ENCODE results near the gene ASPRV1. TPM values are rescaled to one million over a fixed set of nuclear protein-coding genes. Genes with fewer than 3 reads are reported as not detected.

The ASPRV1 gene
- total RNA-seq, 5 donors from 2014 or later (not counting 1 experiment from before 2014, with no cell fraction given), result 1.2 to 2.1 (median 1.8) TPM

DNA sequence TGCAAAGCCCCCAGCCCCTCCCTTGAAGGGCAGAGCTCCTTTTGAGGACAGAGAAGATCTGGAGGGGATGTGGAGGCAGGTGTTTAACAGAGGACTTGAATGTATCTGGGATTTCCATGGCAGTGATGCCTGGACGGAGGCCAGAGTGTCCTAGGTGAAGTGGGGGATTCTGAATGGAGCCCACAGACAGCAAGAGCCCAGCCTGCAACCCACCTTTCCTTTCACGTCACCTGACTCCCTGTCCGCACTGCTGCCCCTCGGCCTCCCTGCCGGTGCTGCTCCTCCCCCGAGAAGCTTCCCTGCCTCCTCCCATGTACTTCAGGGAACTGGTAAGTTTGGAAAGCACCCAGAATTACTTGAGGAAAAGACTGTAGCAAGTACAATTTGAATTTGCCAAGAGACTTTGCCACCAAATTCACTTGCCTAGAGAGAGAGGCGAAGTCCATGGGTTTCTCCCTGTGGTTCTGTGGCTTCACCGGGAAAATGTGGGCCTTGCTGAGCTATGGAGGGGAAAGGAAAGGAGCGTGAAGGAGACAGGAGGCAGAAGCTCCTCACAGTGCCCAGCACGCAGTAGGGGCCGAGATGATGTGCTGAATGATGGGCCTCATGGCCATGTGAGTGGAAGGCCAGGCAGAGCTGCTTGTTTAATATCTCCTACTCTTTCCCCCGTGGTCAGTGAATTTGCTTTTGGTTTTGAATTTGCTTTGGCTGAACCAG is 13.9 kb upstream of the ASPRV1 start:
- DNase-seq, result no peak
- no peaks in the 10 kb centered on the region for H3K9me3 Mint-ChIP-seq
- H3K4me1 ChIP-seq (ENCODE audit: control insufficient read depth in 1 of 2, extremely low read depth in 1 of 2, insufficient read depth in 2 of 2, low read length in 2 of 2), result peaks cover 0 to 9% of the 10 kb centered on the region in 2 experiments
- H3K36me3 ChIP-seq (ENCODE audit: control insufficient read depth in 2 of 2, extremely low read depth in 1 of 2, insufficient read depth in 1 of 2, low read length in 1 of 2), result no peaks in the 10 kb centered on the region
- no peaks in the 10 kb centered on the region for H3K27me3 Mint-ChIP-seq
- H3K27ac Mint-ChIP-seq, result no peak overlapping the region
- POLR2A ChIA-PET, result interaction anchor here in 1 of 2 donors (0.5 kb wide), 1 partner anchor 232 kb away, joined by 3 read pairs; no protein-coding TSS in a partner anchor
- peaks cover 13 to 20% (median 14%) of the 10 kb centered on the region in 3 donors for H3K4me1 Mint-ChIP-seq
- H3K9me3 ChIP-seq, result no peaks in the 10 kb centered on the region
- peak overlapping the region in 1 of 3 donors; percentile 24 for H3K4me3 Mint-ChIP-seq
- peaks cover 3% of the 10 kb centered on the region for H3K36me3 Mint-ChIP-seq
- no peak overlapping the region for H3K27ac ChIP-seq (ENCODE audit: low read length)
- ATAC-seq (replicated peaks in 1 of 4), result no peak
- no peaks in the 10 kb centered on the region for H3K27me3 ChIP-seq (replicated peaks in 1 of 2; ENCODE audit: control insufficient read depth in 2 of 2, extremely low read depth in 1 of 2, insufficient read depth in 2 of 2, low read length in 1 of 2)
- 98% methylated on average over 9 of the region's 12 CpGs for WGBS (ENCODE audit: insufficient coverage)
- CTCF ChIA-PET, result interaction anchor here in 1 of 2 donors (0.6 kb wide), 1 partner anchor 936 kb away, joined by 5 read pairs; no protein-coding TSS in a partner anchor
- H3K4me3 ChIP-seq (ENCODE audit: control insufficient read depth in 1 of 2, extremely low read depth in 1 of 2, low read length in 1 of 2), result no peak overlapping the region

DNA sequence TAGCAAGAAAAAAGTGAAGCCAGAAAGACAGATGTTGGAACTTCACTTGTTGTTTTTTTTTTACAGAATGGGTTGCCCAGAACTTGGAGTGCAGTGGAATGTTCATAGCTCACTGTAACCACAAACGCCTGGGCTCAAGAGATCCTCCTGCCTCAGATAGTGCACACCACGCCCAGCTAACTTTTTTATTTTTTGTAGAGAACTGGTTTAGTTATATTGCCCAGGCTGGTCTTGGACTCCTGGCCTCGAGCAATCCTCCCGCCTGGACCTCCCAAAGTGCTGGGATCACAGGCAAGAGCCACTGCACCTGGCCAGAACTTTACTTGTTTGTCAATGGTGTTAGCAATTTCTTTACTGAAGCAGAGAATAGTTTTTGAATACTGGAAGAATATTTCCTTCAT is 11.9 kb upstream of the ASPRV1 start:
- Histone ChIP-seq H3K9me3 (no peaks in the 10 kb centered on the region), H3K4me1 (ENCODE audit: control insufficient read depth in 1 of 2, extremely low read depth in 1 of 2, insufficient read depth in 2 of 2, low read length in 2 of 2) (peaks cover 0 to 9% of the 10 kb centered on the region in 2 experiments), H3K36me3 (ENCODE audit: control insufficient read depth in 2 of 2, extremely low read depth in 1 of 2, insufficient read depth in 1 of 2, low read length in 1 of 2) (no peaks in the 10 kb centered on the region), H3K27me3 (replicated peaks in 1 of 2; ENCODE audit: control insufficient read depth in 2 of 2, extremely low read depth in 1 of 2, insufficient read depth in 2 of 2, low read length in 1 of 2) (no peaks in the 10 kb centered on the region), H3K4me3 (ENCODE audit: control insufficient read depth in 1 of 2, extremely low read depth in 1 of 2, low read length in 1 of 2) (no peak overlapping the region), H3K27ac (ENCODE audit: low read length) (no peak overlapping the region)
- no peak for ATAC-seq (replicated peaks in 1 of 4)
- no peak for DNase-seq
- Mint-ChIP-seq H3K4me3 (no peak overlapping the region), H3K4me1 (peaks cover 13 to 16% (median 14%) of the 10 kb centered on the region in 3 donors), H3K36me3 (peaks cover 3% of the 10 kb centered on the region), H3K27ac (no peak overlapping the region), H3K27me3 (no peaks in the 10 kb centered on the region), H3K9me3 (no peaks in the 10 kb centered on the region)
- POLR2A ChIA-PET, result interaction anchor here (0.6 to 0.7 kb wide), 2 partner anchors 41 to 114 kb away, joined by 4 to 5 read pairs; partner anchors contain the start of gene PCBP1 (in 1 of the 2)
- no CpG with 5 or more reads among the region's 4 CpGs for WGBS (ENCODE audit: insufficient coverage)
- CTCF ChIA-PET, result no interaction called here

DNA sequence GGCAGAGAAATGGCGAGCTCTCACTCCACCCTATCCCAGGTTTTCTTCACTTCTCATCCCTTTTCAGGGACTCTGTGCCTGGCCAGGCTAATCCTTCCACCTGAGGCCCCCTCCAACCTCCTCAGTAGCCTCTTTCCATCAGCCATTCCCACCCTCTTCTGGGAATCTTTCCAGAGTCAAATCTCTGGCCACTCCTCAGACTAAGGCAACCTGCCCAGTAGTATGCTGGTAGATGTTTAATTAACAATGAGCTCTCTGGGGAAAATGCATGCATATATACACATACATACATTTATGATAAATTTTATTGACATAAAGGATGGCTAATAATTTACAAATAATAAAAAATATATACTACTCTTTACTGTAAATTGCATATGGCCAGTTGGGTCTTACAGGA is 11.4 kb upstream of the ASPRV1 start:
- peaks cover 3% of the 10 kb centered on the region for H3K36me3 Mint-ChIP-seq
- Histone ChIP-seq H3K27ac (ENCODE audit: low read length) (no peak overlapping the region), H3K36me3 (ENCODE audit: control insufficient read depth in 2 of 2, extremely low read depth in 1 of 2, insufficient read depth in 1 of 2, low read length in 1 of 2) (no peaks in the 10 kb centered on the region), H3K4me3 (ENCODE audit: control insufficient read depth in 1 of 2, extremely low read depth in 1 of 2, low read length in 1 of 2) (no peak overlapping the region), H3K4me1 (ENCODE audit: control insufficient read depth in 1 of 2, extremely low read depth in 1 of 2, insufficient read depth in 2 of 2, low read length in 2 of 2) (peaks cover 0 to 9% of the 10 kb centered on the region in 2 experiments), H3K9me3 (no peaks in the 10 kb centered on the region), H3K27me3 (replicated peaks in 1 of 2; ENCODE audit: control insufficient read depth in 2 of 2, extremely low read depth in 1 of 2, insufficient read depth in 2 of 2, low read length in 1 of 2) (no peaks in the 10 kb centered on the region)
- no peak overlapping the region for H3K4me3 Mint-ChIP-seq
- peaks cover 13 to 16% (median 14%) of the 10 kb centered on the region in 3 donors for H3K4me1 Mint-ChIP-seq
- CTCF ChIA-PET, result no interaction called here
- 100% methylated on average over 1 of the region's 1 CpG for WGBS (ENCODE audit: insufficient coverage)
- no peaks in the 10 kb centered on the region for H3K27me3 Mint-ChIP-seq
- H3K27ac Mint-ChIP-seq, result no peak overlapping the region
- H3K9me3 Mint-ChIP-seq, result no peaks in the 10 kb centered on the region
- POLR2A ChIA-PET, result no interaction called here
- DNase-seq (no peak), ATAC-seq (replicated peaks in 1 of 4) (no peak)

GRCh38 chr2:69969991-69970390 is 8.6 kb upstream of the ASPRV1 start:
- Mint-ChIP-seq H3K4me3 (no peak overlapping the region), H3K27ac (no peak overlapping the region), H3K27me3 (no peaks in the 10 kb centered on the region), H3K36me3 (no peaks in the 10 kb centered on the region), H3K9me3 (no peaks in the 10 kb centered on the region), H3K4me1 (peaks cover 0 to under 1% (median 0%) of the 10 kb centered on the region in 3 donors)
- Histone ChIP-seq H3K4me3 (ENCODE audit: control insufficient read depth in 1 of 2, extremely low read depth in 1 of 2, low read length in 1 of 2) (no peak overlapping the region), H3K27ac (ENCODE audit: low read length) (no peak overlapping the region), H3K9me3 (no peaks in the 10 kb centered on the region), H3K4me1 (ENCODE audit: control insufficient read depth in 1 of 2, extremely low read depth in 1 of 2, insufficient read depth in 2 of 2, low read length in 2 of 2) (no peaks in the 10 kb centered on the region), H3K27me3 (replicated peaks in 1 of 2; ENCODE audit: control insufficient read depth in 2 of 2, extremely low read depth in 1 of 2, insufficient read depth in 2 of 2, low read length in 1 of 2) (no peaks in the 10 kb centered on the region), H3K36me3 (ENCODE audit: control insufficient read depth in 2 of 2, extremely low read depth in 1 of 2, insufficient read depth in 1 of 2, low read length in 1 of 2) (no peaks in the 10 kb centered on the region)
- ATAC-seq (replicated peaks in 1 of 4), result no peak
- WGBS (ENCODE audit: insufficient coverage), result 70% methylated on average over 4 of the region's 4 CpGs
- DNase-seq, result no peak
- ChIA-PET CTCF (no interaction called here), POLR2A (no interaction called here)

DNA sequence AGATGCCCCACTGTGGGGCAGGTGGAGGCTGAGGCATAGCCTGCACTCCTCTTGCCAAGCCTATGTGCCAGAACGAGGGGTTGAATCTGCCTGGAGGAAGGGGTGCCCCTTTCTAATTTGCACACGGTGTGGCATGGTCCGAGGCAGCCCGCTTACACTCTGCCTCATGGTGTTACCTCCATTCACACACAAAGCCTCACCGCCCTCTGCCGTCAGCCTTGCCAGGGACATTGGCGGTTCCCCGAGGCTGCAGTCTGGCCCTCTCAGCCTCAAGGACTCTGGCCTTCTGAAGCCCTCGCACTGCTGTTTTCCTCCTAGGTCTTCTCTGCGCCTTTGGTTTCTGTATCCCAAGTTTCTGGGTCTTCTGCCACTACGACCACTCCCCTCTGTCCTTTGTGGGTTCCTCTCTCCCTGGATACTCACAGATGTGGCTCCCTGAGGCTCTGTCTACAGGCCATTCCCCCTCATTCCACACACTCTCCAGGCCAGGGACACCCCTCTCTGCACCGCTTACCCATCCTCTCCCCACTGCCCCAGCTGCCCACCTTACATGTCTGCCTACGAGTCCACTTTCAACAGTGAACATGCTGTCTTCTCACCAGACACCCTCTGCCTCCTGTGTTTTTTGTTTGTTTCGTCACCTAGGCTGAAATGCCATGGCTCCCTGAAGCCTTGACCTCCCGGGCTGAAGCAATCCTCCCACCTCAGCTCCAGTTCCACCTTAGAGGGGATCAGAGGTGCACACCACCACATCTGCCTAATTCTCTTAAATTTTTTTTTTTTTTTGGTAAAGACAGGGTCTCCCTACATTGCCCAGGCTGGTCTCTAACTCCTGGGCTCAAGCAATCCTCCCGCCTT is 7.9 kb upstream of the ASPRV1 start:
- no peak overlapping the region for H3K27ac Mint-ChIP-seq
- Histone ChIP-seq H3K36me3 (ENCODE audit: control insufficient read depth in 2 of 2, extremely low read depth in 1 of 2, insufficient read depth in 1 of 2, low read length in 1 of 2) (no peaks in the 10 kb centered on the region), H3K27ac (ENCODE audit: low read length) (no peak overlapping the region), H3K4me3 (ENCODE audit: control insufficient read depth in 1 of 2, extremely low read depth in 1 of 2, low read length in 1 of 2) (no peak overlapping the region), H3K9me3 (no peaks in the 10 kb centered on the region), H3K27me3 (replicated peaks in 1 of 2; ENCODE audit: control insufficient read depth in 2 of 2, extremely low read depth in 1 of 2, insufficient read depth in 2 of 2, low read length in 1 of 2) (no peaks in the 10 kb centered on the region), H3K4me1 (ENCODE audit: control insufficient read depth in 1 of 2, extremely low read depth in 1 of 2, insufficient read depth in 2 of 2, low read length in 2 of 2) (peaks cover 0 to 5% of the 10 kb centered on the region in 2 experiments)
- CTCF ChIA-PET, result no interaction called here
- 90% methylated on average over 15 of the region's 16 CpGs for WGBS (ENCODE audit: insufficient coverage)
- no peaks in the 10 kb centered on the region for H3K27me3 Mint-ChIP-seq
- peaks cover 2 to 7% (median 4%) of the 10 kb centered on the region in 3 donors for H3K4me1 Mint-ChIP-seq
- no peak overlapping the region for H3K4me3 Mint-ChIP-seq
- no peaks in the 10 kb centered on the region for H3K9me3 Mint-ChIP-seq
- POLR2A ChIA-PET, result no interaction called here
- ATAC-seq (replicated peaks in 1 of 4) (no peak), DNase-seq (no peak)
- no peaks in the 10 kb centered on the region for H3K36me3 Mint-ChIP-seq

- Histone ChIP-seq H3K36me3 (ENCODE audit: control insufficient read depth in 2 of 2, extremely low read depth in 1 of 2, insufficient read depth in 1 of 2, low read length in 1 of 2) (no peaks in the 10 kb centered on the region), H3K9me3 (no peaks in the 10 kb centered on the region), H3K4me1 (ENCODE audit: control insufficient read depth in 1 of 2, extremely low read depth in 1 of 2, insufficient read depth in 2 of 2, low read length in 2 of 2) (peaks cover 0 to 7% of the 10 kb centered on the region in 2 experiments), H3K27ac (ENCODE audit: low read length) (no peak overlapping the region), H3K4me3 (ENCODE audit: control insufficient read depth in 1 of 2, extremely low read depth in 1 of 2, low read length in 1 of 2) (no peak overlapping the region), H3K27me3 (replicated peaks in 1 of 2; ENCODE audit: control insufficient read depth in 2 of 2, extremely low read depth in 1 of 2, insufficient read depth in 2 of 2, low read length in 1 of 2) (no peaks in the 10 kb centered on the region)
- no peak overlapping the region for H3K27ac Mint-ChIP-seq
- H3K4me1 Mint-ChIP-seq, result peaks cover 2 to 8% (median 4%) of the 10 kb centered on the region in 3 donors
- H3K36me3 Mint-ChIP-seq, result no peaks in the 10 kb centered on the region
- ATAC-seq (replicated peaks in 1 of 4) (no peak), DNase-seq (no peak)
- POLR2A ChIA-PET, result no interaction called here
- no peaks in the 10 kb centered on the region for H3K9me3 Mint-ChIP-seq
- H3K4me3 Mint-ChIP-seq, result no peak overlapping the region
- H3K27me3 Mint-ChIP-seq, result no peaks in the 10 kb centered on the region
- 86% methylated on average over 10 of the region's 10 CpGs for WGBS (ENCODE audit: insufficient coverage)
- CTCF ChIA-PET, result no interaction called here
Observed at GRCh38 chr2:69968609-69969008, 7.2 kb upstream of the ASPRV1 start.
